ENCODE results near the gene USH2A.

- TF ChIP-seq POLR2A (IDR thresholded peaks at IDR 0.05; ENCODE audit: low read length) (no peak), GATA1 (IDR thresholded peaks at IDR 0.05; ENCODE audit: low read depth, low read length) (no peak)
Observed at GRCh38 chr1:215987092-215987875, 436.0 kb downstream of the USH2A start.
